Measurements from ENCODE around the gene MXD3.
A peak's percentile ranks its signal among the peaks of the same experiment; 100 is the strongest.
"Not testable (repeated sequence)": the region's sequence is repeated elsewhere in the genome, so short reads cannot be mapped to it uniquely, and the experiment has no call there.

MXD3 gene

GRCh38 chr5:177354256-177354655, 42.6 kb upstream of the MXD3 start:
- H3K36me3 ChIP-seq (ENCODE audit: control insufficient read depth, insufficient read depth, low read length): no peaks in the 10 kb centered on the region
- no peak overlapping the region for H3K4me3 ChIP-seq (ENCODE audit: low read length)
- H3K4me1 ChIP-seq (ENCODE audit: control insufficient read depth, insufficient read depth, low read length): peaks cover 44% of the 10 kb centered on the region
- no peaks in the 10 kb centered on the region for H3K27me3 ChIP-seq (ENCODE audit: control insufficient read depth, insufficient read depth, low read length)
- no peaks in the 10 kb centered on the region for H3K9me3 ChIP-seq (ENCODE audit: control insufficient read depth, low read length)
- H3K9ac ChIP-seq (ENCODE audit: low read length): no peak overlapping the region

- Histone ChIP-seq H3K36me3 (ENCODE audit: control insufficient read depth, insufficient read depth, low read length) (no peaks in the 10 kb centered on the region), H3K27me3 (ENCODE audit: control insufficient read depth, insufficient read depth, low read length) (no peaks in the 10 kb centered on the region), H3K4me3 (ENCODE audit: low read length) (no peak overlapping the region), H3K9ac (ENCODE audit: low read length) (no peak overlapping the region), H3K4me1 (ENCODE audit: control insufficient read depth, insufficient read depth, low read length) (peaks cover 32% of the 10 kb centered on the region), H3K9me3 (ENCODE audit: control insufficient read depth, low read length) (no peaks in the 10 kb centered on the region)
Observed at GRCh38 chr5:177353093-177353492, 41.4 kb upstream of the MXD3 start.

GRCh38 chr5:177351392-177352329, 40.0 kb upstream of the MXD3 start, which contains the start of gene LMAN2:
Gene LMAN2, minus strand, starts transcription at chr5:177351668. Its CDS starts 21 bp downstream, at chr5:177351647.
- Histone ChIP-seq H3K9me3 (ENCODE audit: control insufficient read depth, low read length) (no peaks in the 10 kb centered on the region), H3K36me3 (ENCODE audit: control insufficient read depth, insufficient read depth, low read length) (no peaks in the 10 kb centered on the region), H3K4me1 (ENCODE audit: control insufficient read depth, insufficient read depth, low read length) (peaks cover 25% of the 10 kb centered on the region), H3K27me3 (ENCODE audit: control insufficient read depth, insufficient read depth, low read length) (no peaks in the 10 kb centered on the region), H3K4me3 (ENCODE audit: low read length) (peak within 1 kb of the TSS; percentile 86), H3K9ac (ENCODE audit: low read length) (peak within 1 kb of the TSS; percentile 98)

GRCh38 chr5:177350776-177351391, 39.2 kb upstream of the MXD3 start:
- Histone ChIP-seq H3K27me3 (ENCODE audit: control insufficient read depth, insufficient read depth, low read length) (no peaks in the 10 kb centered on the region), H3K36me3 (ENCODE audit: control insufficient read depth, insufficient read depth, low read length) (no peaks in the 10 kb centered on the region), H3K9me3 (ENCODE audit: control insufficient read depth, low read length) (no peaks in the 10 kb centered on the region), H3K4me1 (ENCODE audit: control insufficient read depth, insufficient read depth, low read length) (peaks cover 25% of the 10 kb centered on the region), H3K9ac (ENCODE audit: low read length) (peak overlapping the region; percentile 98), H3K4me3 (ENCODE audit: low read length) (peak overlapping the region; percentile 86)

- H3K4me1 ChIP-seq (ENCODE audit: control insufficient read depth, insufficient read depth, low read length): peaks cover 25% of the 10 kb centered on the region
- H3K4me3 ChIP-seq (ENCODE audit: low read length): no peak overlapping the region
- H3K9me3 ChIP-seq (ENCODE audit: control insufficient read depth, low read length): no peaks in the 10 kb centered on the region
- no peaks in the 10 kb centered on the region for H3K36me3 ChIP-seq (ENCODE audit: control insufficient read depth, insufficient read depth, low read length)
- H3K9ac ChIP-seq (ENCODE audit: low read length): no peak overlapping the region
- no peaks in the 10 kb centered on the region for H3K27me3 ChIP-seq (ENCODE audit: control insufficient read depth, insufficient read depth, low read length)
Observed at GRCh38 chr5:177349762-177350161, 38.1 kb upstream of the MXD3 start.

GRCh38 chr5:177349362-177349647, 37.6 kb upstream of the MXD3 start:
- no peaks in the 10 kb centered on the region for H3K27me3 ChIP-seq (ENCODE audit: control insufficient read depth, insufficient read depth, low read length)
- no peaks in the 10 kb centered on the region for H3K36me3 ChIP-seq (ENCODE audit: control insufficient read depth, insufficient read depth, low read length)
- no peaks in the 10 kb centered on the region for H3K9me3 ChIP-seq (ENCODE audit: control insufficient read depth, low read length)
- H3K4me3 ChIP-seq (ENCODE audit: low read length): no peak overlapping the region
- H3K4me1 ChIP-seq (ENCODE audit: control insufficient read depth, insufficient read depth, low read length): peaks cover 25% of the 10 kb centered on the region
- no peak overlapping the region for H3K9ac ChIP-seq (ENCODE audit: low read length)

GRCh38 chr5:177347699-177348098, 36.0 kb upstream of the MXD3 start:
- Histone ChIP-seq H3K9me3 (ENCODE audit: control insufficient read depth, low read length) (no peaks in the 10 kb centered on the region), H3K9ac (ENCODE audit: low read length) (no peak overlapping the region), H3K36me3 (ENCODE audit: control insufficient read depth, insufficient read depth, low read length) (no peaks in the 10 kb centered on the region), H3K27me3 (ENCODE audit: control insufficient read depth, insufficient read depth, low read length) (no peaks in the 10 kb centered on the region), H3K4me3 (ENCODE audit: low read length) (no peak overlapping the region), H3K4me1 (ENCODE audit: control insufficient read depth, insufficient read depth, low read length) (peaks cover 25% of the 10 kb centered on the region)

- Histone ChIP-seq H3K4me1 (ENCODE audit: control insufficient read depth, insufficient read depth, low read length) (peaks cover 20% of the 10 kb centered on the region), H3K4me3 (ENCODE audit: low read length) (no peak overlapping the region), H3K9me3 (ENCODE audit: control insufficient read depth, low read length) (no peaks in the 10 kb centered on the region), H3K9ac (ENCODE audit: low read length) (no peak overlapping the region), H3K27me3 (ENCODE audit: control insufficient read depth, insufficient read depth, low read length) (no peaks in the 10 kb centered on the region), H3K36me3 (ENCODE audit: control insufficient read depth, insufficient read depth, low read length) (no peaks in the 10 kb centered on the region)
Observed at GRCh38 chr5:177346820-177347219, 35.1 kb upstream of the MXD3 start.

GRCh38 chr5:177344891-177345290, 33.2 kb upstream of the MXD3 start:
- no peak overlapping the region for H3K9ac ChIP-seq (ENCODE audit: low read length)
- H3K36me3 ChIP-seq (ENCODE audit: control insufficient read depth, insufficient read depth, low read length): no peaks in the 10 kb centered on the region
- no peaks in the 10 kb centered on the region for H3K9me3 ChIP-seq (ENCODE audit: control insufficient read depth, low read length)
- no peak overlapping the region for H3K4me3 ChIP-seq (ENCODE audit: low read length)
- no peaks in the 10 kb centered on the region for H3K27me3 ChIP-seq (ENCODE audit: control insufficient read depth, insufficient read depth, low read length)
- peaks cover 9% of the 10 kb centered on the region for H3K4me1 ChIP-seq (ENCODE audit: control insufficient read depth, insufficient read depth, low read length)

GRCh38 chr5:177343777-177344176, 32.1 kb upstream of the MXD3 start:
- Histone ChIP-seq H3K9me3 (ENCODE audit: control insufficient read depth, low read length) (no peaks in the 10 kb centered on the region), H3K4me1 (ENCODE audit: control insufficient read depth, insufficient read depth, low read length) (peaks cover 6% of the 10 kb centered on the region), H3K27me3 (ENCODE audit: control insufficient read depth, insufficient read depth, low read length) (no peaks in the 10 kb centered on the region), H3K4me3 (ENCODE audit: low read length) (no peak overlapping the region), H3K36me3 (ENCODE audit: control insufficient read depth, insufficient read depth, low read length) (no peaks in the 10 kb centered on the region), H3K9ac (ENCODE audit: low read length) (no peak overlapping the region)

GRCh38 chr5:177343000-177343399, 31.3 kb upstream of the MXD3 start:
- H3K36me3 ChIP-seq (ENCODE audit: control insufficient read depth, insufficient read depth, low read length); H3K9ac ChIP-seq (ENCODE audit: low read length); H3K4me3 ChIP-seq (ENCODE audit: low read length); H3K9me3 ChIP-seq (ENCODE audit: control insufficient read depth, low read length); H3K4me1 ChIP-seq (ENCODE audit: control insufficient read depth, insufficient read depth, low read length); H3K27me3 ChIP-seq (ENCODE audit: control insufficient read depth, insufficient read depth, low read length): not testable (repeated sequence)

- Histone ChIP-seq H3K27me3 (ENCODE audit: control insufficient read depth, insufficient read depth, low read length) (no peaks in the 10 kb centered on the region), H3K9ac (ENCODE audit: low read length) (no peak overlapping the region), H3K9me3 (ENCODE audit: control insufficient read depth, low read length) (no peaks in the 10 kb centered on the region), H3K36me3 (ENCODE audit: control insufficient read depth, insufficient read depth, low read length) (peaks cover 15% of the 10 kb centered on the region), H3K4me1 (ENCODE audit: control insufficient read depth, insufficient read depth, low read length) (no peaks in the 10 kb centered on the region), H3K4me3 (ENCODE audit: low read length) (no peak overlapping the region)
Observed at GRCh38 chr5:177339107-177339638, 27.5 kb upstream of the MXD3 start.
